Activated CD4-positive, alpha-beta T cell treated with anti-CD3 and anti-CD28 coated beads, Interleukin-2, Interleukin-6, amounts not matched to agents 100 ng/mL and 50 ng/mL, durations not matched to agents 16 hours and 8 hours (primary cell): ENCODE data around the gene KMT5B.

Experiments
- DNase-seq: peaks from one replicate; pipeline ENCODE4 v3.0.0-alpha.2; 2020

KMT5B gene

DNA sequence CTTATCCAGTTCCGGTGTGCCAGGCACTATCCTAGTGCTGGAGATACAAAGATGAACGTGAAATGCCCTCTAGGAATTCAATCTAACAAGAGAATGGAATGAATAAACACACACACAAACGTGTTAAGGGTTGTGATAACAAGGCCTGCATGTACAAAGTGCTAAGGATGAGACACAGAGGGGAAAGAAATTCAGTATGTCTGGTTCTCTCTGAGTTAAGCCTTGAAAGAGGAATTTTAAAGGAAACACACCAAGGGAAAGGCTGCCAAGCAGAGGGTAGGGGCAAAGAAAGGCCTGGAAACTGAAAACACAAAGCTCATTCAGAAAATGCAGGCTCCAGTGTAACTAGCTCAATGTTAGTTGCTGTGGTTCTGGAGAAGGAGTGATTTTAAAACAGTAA is 96.1 kb downstream of the KMT5B start:
- DNase-seq, result no peak

- no peak for DNase-seq
Observed at GRCh38 chr11:68116126-68116525, 97.0 kb downstream of the KMT5B start.

DNA sequence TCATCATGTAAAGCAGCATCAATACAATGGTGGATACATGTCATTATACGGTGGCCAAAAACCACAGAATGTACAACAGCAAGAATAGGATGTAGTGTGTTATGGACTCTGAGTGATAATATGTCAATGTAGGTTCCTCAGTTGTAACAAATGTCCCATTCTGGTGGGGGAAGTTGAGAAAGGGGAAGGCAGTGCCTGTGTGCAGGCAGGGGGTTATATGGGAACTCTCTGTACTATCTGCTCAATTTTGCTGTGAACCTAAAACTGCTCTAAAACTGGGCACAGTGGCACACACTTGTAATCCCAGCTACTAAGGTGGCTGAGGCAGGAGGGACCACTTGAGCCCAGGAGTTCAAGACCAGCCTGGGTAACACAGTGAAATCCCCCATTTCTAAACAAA is 97.8 kb downstream of the KMT5B start:
- DNase-seq, result no peak

DNA sequence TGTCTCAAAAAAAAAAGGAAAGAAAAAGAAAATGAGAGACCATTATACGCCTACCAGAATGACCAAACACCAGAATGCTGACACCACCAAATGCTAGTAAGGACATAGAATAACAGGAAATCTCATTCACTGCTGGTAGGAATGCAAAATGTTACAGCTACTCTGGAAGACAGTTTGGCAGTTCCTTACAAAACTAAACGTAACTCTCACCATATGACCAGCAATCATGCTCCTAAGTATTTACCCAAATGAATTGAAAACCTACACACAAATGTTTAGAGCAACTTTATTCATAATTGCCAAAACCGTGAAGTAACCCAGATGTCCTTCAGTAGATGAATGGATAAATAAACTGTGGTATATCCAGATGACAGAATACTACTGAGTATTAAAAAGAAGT is 99.1 kb downstream of the KMT5B start:
- DNase-seq, result no peak

GRCh38 chr11:68107689-68108088 is 105.4 kb downstream of the KMT5B start:
- no peak for DNase-seq

GRCh38 chr11:68106165-68106940 is 106.7 kb downstream of the KMT5B start:
- DNase-seq, result no peak
